ENCODE data around the gene FOSL2. TPM values are rescaled to one million over a fixed set of nuclear protein-coding genes. Genes with fewer than 3 reads are reported as not detected.
A peak's percentile ranks its signal among the peaks of the same experiment; 100 is the strongest.

FOSL2 gene
- total RNA-seq, 3 donors from 2014 or later, result 71.5 to 98.6 (median 90.4) TPM

GRCh38 chr2:28401948-28402550, 9.4 kb downstream of the FOSL2 start:
- Mint-ChIP-seq H3K36me3 (ENCODE audit: insufficient read depth) (peaks cover 34% of the 10 kb centered on the region), H3K4me1 (ENCODE audit: low read depth) (peaks cover 75% of the 10 kb centered on the region), H3K9me3 (no peaks in the 10 kb centered on the region), H3K4me3 (no peak overlapping the region), H3K27me3 (ENCODE audit: low read depth) (no peaks in the 10 kb centered on the region)
- no peak for ATAC-seq
- DNase-seq, result no peak

- H3K36me3 Mint-ChIP-seq (ENCODE audit: insufficient read depth), result peaks cover 37% of the 10 kb centered on the region
Measured at GRCh38 chr2:28403370-28403956, 10.8 kb downstream of the FOSL2 start.

GRCh38 chr2:28404086-28404485, 11.4 kb downstream of the FOSL2 start:
- H3K9me3 Mint-ChIP-seq, result no peaks in the 10 kb centered on the region
- no peaks in the 10 kb centered on the region for H3K27me3 Mint-ChIP-seq (ENCODE audit: low read depth)
- peaks cover 37% of the 10 kb centered on the region for H3K36me3 Mint-ChIP-seq (ENCODE audit: insufficient read depth)
- peaks cover 76% of the 10 kb centered on the region for H3K4me1 Mint-ChIP-seq (ENCODE audit: low read depth)
- ATAC-seq, result no peak
- DNase-seq, result no peak
- H3K4me3 Mint-ChIP-seq, result no peak overlapping the region

More at GRCh38 chr2:28403370-28403956, 10.8 kb downstream of the FOSL2 start:
- Mint-ChIP-seq H3K27me3 (ENCODE audit: low read depth) (no peaks in the 10 kb centered on the region), H3K9me3 (no peaks in the 10 kb centered on the region), H3K4me1 (ENCODE audit: low read depth) (peaks cover 76% of the 10 kb centered on the region), H3K4me3 (no peak overlapping the region)
- ATAC-seq (no peak), DNase-seq (no peak)

- Mint-ChIP-seq H3K4me3 (no peak overlapping the region), H3K4me1 (ENCODE audit: low read depth) (peaks cover 76% of the 10 kb centered on the region), H3K9me3 (no peaks in the 10 kb centered on the region), H3K27me3 (ENCODE audit: low read depth) (no peaks in the 10 kb centered on the region), H3K36me3 (ENCODE audit: insufficient read depth) (peaks cover 40% of the 10 kb centered on the region)
- ATAC-seq (no peak), DNase-seq (no peak)
Measured at GRCh38 chr2:28405537-28405936, 12.9 kb downstream of the FOSL2 start.

- H3K9me3 Mint-ChIP-seq, result no peaks in the 10 kb centered on the region
- peaks cover 47% of the 10 kb centered on the region for H3K36me3 Mint-ChIP-seq (ENCODE audit: insufficient read depth)
- H3K4me3 Mint-ChIP-seq, result no peak overlapping the region
- peak; percentile 67 for DNase-seq
- H3K27me3 Mint-ChIP-seq (ENCODE audit: low read depth), result no peaks in the 10 kb centered on the region
- peaks cover 81% of the 10 kb centered on the region for H3K4me1 Mint-ChIP-seq (ENCODE audit: low read depth)
- ATAC-seq, result peak; percentile 31 to 53
Measured at GRCh38 chr2:28406276-28407096, 13.8 kb downstream of the FOSL2 start.

GRCh38 chr2:28407131-28407975, 14.7 kb downstream of the FOSL2 start:
- no peaks in the 10 kb centered on the region for H3K27me3 Mint-ChIP-seq (ENCODE audit: low read depth)
- no peak overlapping the region for H3K4me3 Mint-ChIP-seq
- H3K9me3 Mint-ChIP-seq, result no peaks in the 10 kb centered on the region
- peaks cover 46% of the 10 kb centered on the region for H3K36me3 Mint-ChIP-seq (ENCODE audit: insufficient read depth)
- no peak for ATAC-seq
- no peak for DNase-seq
- peaks cover 74% of the 10 kb centered on the region for H3K4me1 Mint-ChIP-seq (ENCODE audit: low read depth)

- H3K9me3 Mint-ChIP-seq, result no peaks in the 10 kb centered on the region
- ATAC-seq (no peak), DNase-seq (no peak)
- H3K27me3 Mint-ChIP-seq (ENCODE audit: low read depth), result no peaks in the 10 kb centered on the region
- no peak overlapping the region for H3K4me3 Mint-ChIP-seq
- peaks cover 70% of the 10 kb centered on the region for H3K4me1 Mint-ChIP-seq (ENCODE audit: low read depth)
- peaks cover 50% of the 10 kb centered on the region for H3K36me3 Mint-ChIP-seq (ENCODE audit: insufficient read depth)
Measured at GRCh38 chr2:28407976-28408690, 15.5 kb downstream of the FOSL2 start.

GRCh38 chr2:28408764-28409599, 16.3 kb downstream of the FOSL2 start:
- Mint-ChIP-seq H3K36me3 (ENCODE audit: insufficient read depth) (peaks cover 48% of the 10 kb centered on the region), H3K4me1 (ENCODE audit: low read depth) (peaks cover 64% of the 10 kb centered on the region), H3K27me3 (ENCODE audit: low read depth) (no peaks in the 10 kb centered on the region), H3K4me3 (no peak overlapping the region), H3K9me3 (no peaks in the 10 kb centered on the region)
- ATAC-seq (peak; percentile 78 to 81), DNase-seq (peak; percentile 58)

GRCh38 chr2:28411166-28411755, 18.6 kb downstream of the FOSL2 start:
- Mint-ChIP-seq H3K27me3 (ENCODE audit: low read depth) (no peaks in the 10 kb centered on the region), H3K36me3 (ENCODE audit: insufficient read depth) (peaks cover 54% of the 10 kb centered on the region), H3K4me3 (no peak overlapping the region), H3K9me3 (no peaks in the 10 kb centered on the region), H3K4me1 (ENCODE audit: low read depth) (peaks cover 56% of the 10 kb centered on the region)
- ATAC-seq (no peak), DNase-seq (no peak)

- Mint-ChIP-seq H3K27me3 (ENCODE audit: low read depth) (no peaks in the 10 kb centered on the region), H3K4me3 (no peak overlapping the region), H3K4me1 (ENCODE audit: low read depth) (peaks cover 50% of the 10 kb centered on the region), H3K36me3 (ENCODE audit: insufficient read depth) (peaks cover 51% of the 10 kb centered on the region), H3K9me3 (no peaks in the 10 kb centered on the region)
- ATAC-seq (no peak), DNase-seq (no peak)
Measured at GRCh38 chr2:28411956-28412609, 19.4 kb downstream of the FOSL2 start.

GRCh38 chr2:28412625-28413151, 20.0 kb downstream of the FOSL2 start:
- Mint-ChIP-seq H3K4me1 (ENCODE audit: low read depth) (peaks cover 44% of the 10 kb centered on the region), H3K36me3 (ENCODE audit: insufficient read depth) (peaks cover 48% of the 10 kb centered on the region), H3K4me3 (no peak overlapping the region), H3K27me3 (ENCODE audit: low read depth) (no peaks in the 10 kb centered on the region), H3K9me3 (no peaks in the 10 kb centered on the region)
- DNase-seq (no peak), ATAC-seq (no peak)

GRCh38 chr2:28413152-28413898, 20.7 kb downstream of the FOSL2 start:
- Mint-ChIP-seq H3K27me3 (ENCODE audit: low read depth) (no peaks in the 10 kb centered on the region), H3K9me3 (no peaks in the 10 kb centered on the region), H3K4me1 (ENCODE audit: low read depth) (peaks cover 37% of the 10 kb centered on the region), H3K4me3 (no peak overlapping the region), H3K36me3 (ENCODE audit: insufficient read depth) (peaks cover 44% of the 10 kb centered on the region)
- ATAC-seq (no peak), DNase-seq (no peak)
